Karpas-422 (cell line): ENCODE measurements around the gene SLC6A7. TPM values are rescaled to one million over a fixed set of nuclear protein-coding genes. Genes with fewer than 3 reads are reported as not detected.

Experiments
- DNase-seq: peaks from one replicate; pipeline ENCODE4 v3.0.0-alpha.2; 2015
- H2AFZ ChIP-seq: fragments of 200-600 bp; sonication (generic); 2 replicates; pipeline ENCODE4 v1.6.1; 2014; ENCODE audit warnings: antibody characterized with exemption, low read length, mixed read lengths
- H3K27ac ChIP-seq: fragments of 200-600 bp; sonication (generic); 2 replicates; pipeline ENCODE4 v1.5.1; 2014; ENCODE audit warnings: mild to moderate bottlenecking, low read length, moderate library complexity
- H3K27me3 ChIP-seq: fragments of 200-600 bp; sonication (generic); 2 replicates; pipeline ENCODE4 v1.6.1; 2014; ENCODE audit warnings: low read length, mixed read lengths
- H3K36me3 ChIP-seq: fragments of 200-600 bp; sonication (generic); 2 replicates; pipeline ENCODE4 v1.6.1; 2014; ENCODE audit warnings: low read length, mixed read lengths; ENCODE audit not compliant: insufficient read depth
- H3K4me1 ChIP-seq: fragments of 200-600 bp; sonication (generic); 2 replicates; pipeline ENCODE4 v1.6.1; 2014; ENCODE audit warnings: mild to moderate bottlenecking, low read length, mixed read lengths
- H3K4me2 ChIP-seq: fragments of 200-600 bp; sonication (generic); 2 replicates; pipeline ENCODE4 v1.6.1; 2014; ENCODE audit warnings: low read length, low read depth, mild to moderate bottlenecking; ENCODE audit not compliant: poor library complexity, severe bottlenecking
- H3K4me3 ChIP-seq: fragments of 200-600 bp; sonication (generic); 2 replicates; pipeline ENCODE4 v1.5.1; 2014; ENCODE audit warnings: mild to moderate bottlenecking, antibody characterized with exemption, low read length, mixed read lengths
- H3K79me2 ChIP-seq: fragments of 200-600 bp; sonication (generic); 2 replicates; pipeline ENCODE4 v1.6.1; 2014; ENCODE audit warnings: mild to moderate bottlenecking, low read length, mixed read lengths
- H3K9ac ChIP-seq: fragments of 200-600 bp; sonication (generic); 2 replicates; pipeline ENCODE4 v1.6.0; 2014; ENCODE audit warnings: low read length
- H3K9me2 ChIP-seq: fragments of 200-600 bp; sonication (generic), shearing (Covaris generic); replicated peaks from 2 replicates; pipeline ENCODE4 v1.6.0; 2014; ENCODE audit warnings: mild to moderate bottlenecking, low read length, moderate library complexity; ENCODE audit not compliant: insufficient read depth
- H3K9me3 ChIP-seq: fragments of 300-700, 200-600 bp; sonication (generic); 2 replicates; pipeline ENCODE4 v1.6.1; 2014; ENCODE audit warnings: low read length, mixed read lengths
- H4K20me1 ChIP-seq: fragments of 200-600 bp; sonication (generic); 2 replicates; pipeline ENCODE4 v1.6.1; 2014; ENCODE audit warnings: mild to moderate bottlenecking, antibody characterized with exemption, low read length, low read depth; ENCODE audit not compliant: insufficient read depth
- total RNA-seq: library from RNA; depleted of rRNA; stranded (reverse); fragments of >200 nt; shearing (Covaris generic); gene quantifications from 2 replicates; pipeline ENCODE4 v1.2.3, GENCODE V29; 2014; ENCODE audit warnings: low replicate concordance

The SLC6A7 gene
- total RNA-seq, 1 experiment from 2014 or later = not detected

GRCh38 chr5:150236981-150237754 lies 47.3 kb downstream of the SLC6A7 start:
- Histone ChIP-seq H3K27me3 (no peaks in the 10 kb centered on the region), H3K4me3 (no peak overlapping the region), H2AFZ (no peak overlapping the region), H3K79me2 (no peaks in the 10 kb centered on the region), H3K9me2 (no peaks in the 10 kb centered on the region), H3K36me3 (no peaks in the 10 kb centered on the region), H3K4me2 (no peak overlapping the region), H3K4me1 (peaks cover 5% of the 10 kb centered on the region), H3K9ac (no peak overlapping the region), H3K9me3 (no peaks in the 10 kb centered on the region), H3K27ac (no peak overlapping the region), H4K20me1 (0 out of 2 replicates have a peak, but pooled peaks cover under 1% of the 10 kb centered on the region)
- DNase-seq = no peak

GRCh38 chr5:150238646-150239045 lies 48.8 kb downstream of the SLC6A7 start:
- H3K27me3 ChIP-seq = no peaks in the 10 kb centered on the region
- H3K27ac ChIP-seq = no peak overlapping the region
- no peak overlapping the region for H3K4me2 ChIP-seq
- no peaks in the 10 kb centered on the region for H4K20me1 ChIP-seq
- no peaks in the 10 kb centered on the region for H3K9me3 ChIP-seq
- peaks cover 5% of the 10 kb centered on the region for H3K4me1 ChIP-seq
- H3K36me3 ChIP-seq = no peaks in the 10 kb centered on the region
- H3K79me2 ChIP-seq = no peaks in the 10 kb centered on the region
- no peak for DNase-seq
- no peak overlapping the region for H2AFZ ChIP-seq
- H3K4me3 ChIP-seq = no peak overlapping the region
- H3K9me2 ChIP-seq = no peaks in the 10 kb centered on the region
- H3K9ac ChIP-seq = no peak overlapping the region

GRCh38 chr5:150239099-150239793 lies 49.4 kb downstream of the SLC6A7 start:
- Histone ChIP-seq H2AFZ (no peak overlapping the region), H3K9ac (no peak overlapping the region), H3K9me3 (no peaks in the 10 kb centered on the region), H3K9me2 (no peaks in the 10 kb centered on the region), H3K36me3 (no peaks in the 10 kb centered on the region), H3K27ac (no peak overlapping the region), H3K4me1 (peaks cover 5% of the 10 kb centered on the region), H3K4me2 (no peak overlapping the region), H3K27me3 (no peaks in the 10 kb centered on the region), H3K4me3 (no peak overlapping the region), H3K79me2 (no peaks in the 10 kb centered on the region), H4K20me1 (no peaks in the 10 kb centered on the region)
- DNase-seq = no peak

GRCh38 chr5:150239794-150240122 lies 49.9 kb downstream of the SLC6A7 start:
- no peaks in the 10 kb centered on the region for H3K9me2 ChIP-seq
- H3K79me2 ChIP-seq = no peaks in the 10 kb centered on the region
- H3K9me3 ChIP-seq = no peaks in the 10 kb centered on the region
- no peak overlapping the region for H2AFZ ChIP-seq
- H3K4me2 ChIP-seq = no peak overlapping the region
- H3K36me3 ChIP-seq = no peaks in the 10 kb centered on the region
- no peak overlapping the region for H3K27ac ChIP-seq
- H4K20me1 ChIP-seq = no peaks in the 10 kb centered on the region
- no peak overlapping the region for H3K4me3 ChIP-seq
- H3K27me3 ChIP-seq = no peaks in the 10 kb centered on the region
- no peak overlapping the region for H3K9ac ChIP-seq
- peaks cover under 1% of the 10 kb centered on the region for H3K4me1 ChIP-seq
- no peak for DNase-seq

GRCh38 chr5:150241298-150242160 lies 51.7 kb downstream of the SLC6A7 start:
- H3K36me3 ChIP-seq = no peaks in the 10 kb centered on the region
- H3K27ac ChIP-seq = no peak overlapping the region
- H3K9me2 ChIP-seq = no peaks in the 10 kb centered on the region
- no peaks in the 10 kb centered on the region for H3K79me2 ChIP-seq
- no peaks in the 10 kb centered on the region for H3K27me3 ChIP-seq
- DNase-seq = no peak
- no peak overlapping the region for H2AFZ ChIP-seq
- H3K4me3 ChIP-seq = no peak overlapping the region
- no peaks in the 10 kb centered on the region for H3K9me3 ChIP-seq
- no peaks in the 10 kb centered on the region for H3K4me1 ChIP-seq
- H4K20me1 ChIP-seq = no peaks in the 10 kb centered on the region
- H3K4me2 ChIP-seq = no peak overlapping the region
- no peak overlapping the region for H3K9ac ChIP-seq

GRCh38 chr5:150242251-150242894 lies 52.5 kb downstream of the SLC6A7 start:
- H3K27ac ChIP-seq = no peak overlapping the region
- no peak overlapping the region for H3K9ac ChIP-seq
- no peaks in the 10 kb centered on the region for H3K36me3 ChIP-seq
- no peaks in the 10 kb centered on the region for H3K9me3 ChIP-seq
- no peak overlapping the region for H2AFZ ChIP-seq
- H3K9me2 ChIP-seq = no peaks in the 10 kb centered on the region
- H3K4me2 ChIP-seq = no peak overlapping the region
- H3K79me2 ChIP-seq = no peaks in the 10 kb centered on the region
- no peaks in the 10 kb centered on the region for H3K27me3 ChIP-seq
- H3K4me1 ChIP-seq = no peaks in the 10 kb centered on the region
- no peak overlapping the region for H3K4me3 ChIP-seq
- no peaks in the 10 kb centered on the region for H4K20me1 ChIP-seq
- DNase-seq = no peak

- no peaks in the 10 kb centered on the region for H3K9me2 ChIP-seq
- no peaks in the 10 kb centered on the region for H3K27me3 ChIP-seq
- no peak overlapping the region for H3K4me3 ChIP-seq
- H3K9me3 ChIP-seq = no peaks in the 10 kb centered on the region
- no peak overlapping the region for H3K4me2 ChIP-seq
- no peaks in the 10 kb centered on the region for H4K20me1 ChIP-seq
- no peaks in the 10 kb centered on the region for H3K4me1 ChIP-seq
- no peaks in the 10 kb centered on the region for H3K79me2 ChIP-seq
- no peak overlapping the region for H3K27ac ChIP-seq
- no peak overlapping the region for H2AFZ ChIP-seq
- H3K9ac ChIP-seq = no peak overlapping the region
- DNase-seq = no peak
- no peaks in the 10 kb centered on the region for H3K36me3 ChIP-seq
Measured at GRCh38 chr5:150243590-150243989, 53.7 kb downstream of the SLC6A7 start.

GRCh38 chr5:150244209-150244608 lies 54.3 kb downstream of the SLC6A7 start:
- Histone ChIP-seq H3K4me1 (no peaks in the 10 kb centered on the region), H3K9me3 (no peaks in the 10 kb centered on the region), H3K27me3 (no peaks in the 10 kb centered on the region), H3K27ac (no peak overlapping the region), H3K4me2 (no peak overlapping the region), H3K9me2 (no peaks in the 10 kb centered on the region), H3K36me3 (no peaks in the 10 kb centered on the region), H4K20me1 (no peaks in the 10 kb centered on the region), H3K4me3 (no peak overlapping the region), H3K79me2 (no peaks in the 10 kb centered on the region), H2AFZ (no peak overlapping the region), H3K9ac (no peak overlapping the region)
- no peak for DNase-seq
